ENCODE results near the gene GLYATL1.

- TF ChIP-seq GATA2 (IDR thresholded peaks at IDR 0.05; ENCODE audit: low read depth, low read length) (no peak), GATA3 (IDR thresholded peaks at IDR 0.05; ENCODE audit: low read depth, low read length) (no peak)
These were observed 740 bp downstream of the GLYATL1 start for GRCh38 chr11:58940028-58940427.
